ENCODE data around the gene ACSL4.

The ACSL4 gene

DNA sequence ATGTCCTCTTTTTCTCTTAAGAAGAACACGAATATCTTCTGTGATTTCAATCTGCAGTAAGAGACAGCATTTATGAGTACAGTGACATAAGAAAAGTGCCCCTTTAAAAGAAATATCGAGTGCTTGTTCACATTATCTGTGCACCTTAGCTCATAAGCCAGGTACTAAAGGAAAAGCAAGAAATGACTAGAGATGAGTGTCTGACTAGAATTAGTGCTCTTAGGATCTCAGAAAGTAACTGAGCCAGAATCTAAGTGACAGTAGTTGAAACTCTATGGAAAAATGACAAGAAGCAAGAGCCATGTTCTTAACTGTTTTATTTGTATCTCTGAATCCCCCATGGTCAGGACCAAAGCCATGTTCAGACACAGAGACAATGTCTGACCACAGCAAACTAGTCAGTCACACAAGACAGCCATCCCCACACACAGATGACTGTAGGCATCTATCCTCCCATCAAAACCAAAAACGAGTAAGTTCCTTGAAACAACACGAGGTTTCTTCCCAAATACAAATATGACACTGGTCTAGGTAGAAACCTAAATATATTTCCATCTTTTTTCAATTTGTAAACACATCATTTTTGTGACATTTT, 36.8 kb downstream of the ACSL4 start:
- no peak overlapping the region for H3K4me3 ChIP-seq (replicated peaks; ENCODE audit: low read depth, low read length)
- DNase-seq (ENCODE audit: extremely low read depth, low read depth) = no peak
- TF ChIP-seq, protein P1, sequence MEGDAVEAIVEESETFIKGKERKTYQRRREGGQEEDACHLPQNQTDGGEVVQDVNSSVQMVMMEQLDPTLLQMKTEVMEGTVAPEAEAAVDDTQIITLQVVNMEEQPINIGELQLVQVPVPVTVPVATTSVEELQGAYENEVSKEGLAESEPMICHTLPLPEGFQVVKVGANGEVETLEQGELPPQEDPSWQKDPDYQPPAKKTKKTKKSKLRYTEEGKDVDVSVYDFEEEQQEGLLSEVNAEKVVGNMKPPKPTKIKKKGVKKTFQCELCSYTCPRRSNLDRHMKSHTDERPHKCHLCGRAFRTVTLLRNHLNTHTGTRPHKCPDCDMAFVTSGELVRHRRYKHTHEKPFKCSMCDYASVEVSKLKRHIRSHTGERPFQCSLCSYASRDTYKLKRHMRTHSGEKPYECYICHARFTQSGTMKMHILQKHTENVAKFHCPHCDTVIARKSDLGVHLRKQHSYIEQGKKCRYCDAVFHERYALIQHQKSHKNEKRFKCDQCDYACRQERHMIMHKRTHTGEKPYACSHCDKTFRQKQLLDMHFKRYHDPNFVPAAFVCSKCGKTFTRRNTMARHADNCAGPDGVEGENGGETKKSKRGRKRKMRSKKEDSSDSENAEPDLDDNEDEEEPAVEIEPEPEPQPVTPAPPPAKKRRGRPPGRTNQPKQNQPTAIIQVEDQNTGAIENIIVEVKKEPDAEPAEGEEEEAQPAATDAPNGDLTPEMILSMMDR (IDR thresholded peaks at IDR 0.05; ENCODE audit: low read depth, low read length, missing control alignments) = no peak

DNA sequence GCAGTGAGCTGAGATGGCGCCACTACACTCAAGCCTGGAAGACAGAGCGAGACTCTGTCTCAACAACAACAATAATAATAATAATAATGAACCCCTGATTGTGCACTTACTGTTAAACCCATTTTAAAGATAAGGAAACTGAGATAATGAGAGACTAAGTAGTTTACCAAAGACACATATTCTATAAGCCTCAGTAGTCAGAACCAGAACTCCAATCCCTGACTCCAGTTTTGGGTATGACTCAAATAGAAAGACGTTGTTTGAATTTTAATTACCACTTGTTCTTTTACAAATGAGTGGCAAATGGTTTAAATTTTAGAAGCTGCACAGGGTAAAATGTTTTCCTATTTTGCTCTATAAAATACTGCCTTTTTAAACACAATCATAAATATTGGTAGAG, 37.4 kb downstream of the ACSL4 start:
- no peak for DNase-seq (ENCODE audit: extremely low read depth, low read depth)
- TF ChIP-seq, protein P1 (IDR thresholded peaks at IDR 0.05; ENCODE audit: low read depth, low read length, missing control alignments) = no peak
- H3K4me3 ChIP-seq (replicated peaks; ENCODE audit: low read depth, low read length) = no peak overlapping the region

DNA sequence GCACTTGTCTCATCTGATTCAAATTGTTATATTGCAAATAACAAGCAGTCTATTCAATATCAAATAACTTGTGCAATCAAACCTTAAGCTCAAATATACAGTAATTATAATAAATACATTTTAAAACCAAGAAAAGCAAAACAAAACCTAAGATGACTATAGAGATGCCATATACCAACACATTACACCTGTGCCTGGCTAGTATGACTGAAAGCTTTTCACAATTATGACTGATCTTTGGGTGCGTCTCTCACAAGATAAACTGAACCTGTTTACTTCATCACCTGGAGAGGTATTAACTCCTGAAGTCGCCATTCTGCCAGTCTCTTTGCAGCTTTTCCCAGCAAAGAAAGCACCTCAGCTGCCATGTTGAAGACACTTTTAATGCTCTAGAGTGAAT, 41.3 kb downstream of the ACSL4 start:
- H3K4me3 ChIP-seq (replicated peaks; ENCODE audit: low read depth, low read length) = no peak overlapping the region
- TF ChIP-seq, protein P1 (IDR thresholded peaks at IDR 0.05; ENCODE audit: low read depth, low read length, missing control alignments) = no peak

DNA sequence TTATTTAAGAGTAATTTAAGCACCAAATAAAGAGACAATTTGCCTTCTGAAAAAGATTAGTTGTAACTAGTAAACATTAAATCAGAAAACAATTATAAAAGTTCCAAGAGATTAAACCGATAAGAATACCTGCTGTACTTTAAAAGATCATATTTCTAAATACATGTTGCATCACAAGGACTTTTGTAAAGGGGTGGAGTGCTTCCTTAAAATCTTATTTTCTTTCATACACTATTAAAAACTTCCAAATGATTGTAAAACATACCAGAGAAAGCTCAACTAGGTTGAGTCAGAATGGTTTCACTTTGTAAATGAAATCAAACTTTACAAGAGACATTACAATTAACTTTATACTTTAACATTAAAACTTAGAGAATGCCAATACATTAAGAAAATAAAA, 41.8 kb downstream of the ACSL4 start:
- TF ChIP-seq, protein P1 (IDR thresholded peaks at IDR 0.05; ENCODE audit: low read depth, low read length, missing control alignments) = no peak
- no peak overlapping the region for H3K4me3 ChIP-seq (replicated peaks; ENCODE audit: low read depth, low read length)
- no peak for DNase-seq (ENCODE audit: extremely low read depth, low read depth)

More for the DNA sequence above, 41.3 kb downstream of the ACSL4 start:
- DNase-seq (ENCODE audit: extremely low read depth, low read depth) = no peak

DNA sequence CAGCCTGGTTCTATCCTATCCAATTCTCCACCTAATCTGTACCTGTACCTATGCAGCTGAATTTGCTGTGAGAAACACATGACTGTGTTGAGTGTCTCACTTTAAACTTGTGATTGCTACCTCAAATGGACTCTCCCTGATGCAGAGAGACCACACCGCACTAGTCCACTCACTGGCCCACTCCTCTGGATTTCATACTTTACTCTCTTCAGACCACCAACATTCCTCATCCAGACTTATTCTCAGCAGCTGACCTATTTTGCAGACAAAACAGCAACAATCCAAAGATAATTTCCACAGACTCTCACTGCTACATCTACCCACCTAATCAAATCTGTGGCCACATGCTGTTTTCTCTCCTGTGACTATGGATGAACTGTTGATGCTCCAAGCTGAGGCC, 45.2 kb downstream of the ACSL4 start:
- no peak for DNase-seq (ENCODE audit: extremely low read depth, low read depth)
- no peak overlapping the region for H3K4me3 ChIP-seq (replicated peaks; ENCODE audit: low read depth, low read length)
- TF ChIP-seq, protein P1 (IDR thresholded peaks at IDR 0.05; ENCODE audit: low read depth, low read length, missing control alignments) = no peak

DNA sequence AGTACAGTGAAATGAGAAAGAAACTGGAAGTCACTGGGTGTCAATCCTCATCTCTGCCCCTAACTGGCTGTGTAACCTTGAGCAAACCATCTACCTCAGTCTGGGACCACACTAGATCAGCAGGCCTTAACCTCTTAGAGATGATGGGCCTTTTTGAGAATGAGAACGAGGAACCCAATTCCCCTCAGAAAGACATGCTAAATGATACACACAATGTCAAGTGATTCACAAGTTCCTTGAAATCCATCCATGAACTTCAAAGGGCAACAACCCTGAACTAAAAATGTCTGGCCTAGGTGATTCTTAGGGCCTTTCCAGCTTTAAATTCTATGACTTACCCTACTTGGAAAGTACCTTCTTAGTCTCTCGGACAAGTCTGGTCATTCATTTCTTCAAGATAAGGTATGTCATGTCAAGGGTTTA, 47.4 kb downstream of the ACSL4 start:
- no peak overlapping the region for H3K4me3 ChIP-seq (replicated peaks; ENCODE audit: low read depth, low read length)
- DNase-seq (ENCODE audit: extremely low read depth, low read depth) = no peak
- TF ChIP-seq, protein P1 (IDR thresholded peaks at IDR 0.05; ENCODE audit: low read depth, low read length, missing control alignments) = no peak

DNA sequence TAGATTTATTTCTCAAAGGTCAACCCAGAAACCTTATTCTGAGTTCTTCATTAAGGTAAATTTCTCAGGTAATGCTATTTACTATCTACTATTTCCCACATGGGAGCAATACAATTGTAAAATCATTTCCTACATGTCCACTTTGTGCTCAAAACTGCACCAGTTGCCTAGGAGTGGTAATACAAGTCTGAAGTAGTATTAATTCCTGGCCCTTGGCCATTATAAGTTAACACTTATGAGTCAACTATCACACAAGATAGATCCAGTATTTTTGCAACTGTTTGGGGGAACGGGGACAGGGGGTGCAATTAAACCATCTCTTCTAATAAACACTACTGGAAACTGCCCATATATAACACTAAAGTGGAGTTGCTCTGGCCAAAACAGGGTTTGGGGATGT, 48.9 kb downstream of the ACSL4 start:
- no peak overlapping the region for H3K4me3 ChIP-seq (replicated peaks; ENCODE audit: low read depth, low read length)
- TF ChIP-seq, protein P1 (IDR thresholded peaks at IDR 0.05; ENCODE audit: low read depth, low read length, missing control alignments) = no peak
- no peak for DNase-seq (ENCODE audit: extremely low read depth, low read depth)
